Nephron (organoid): ENCODE data around the gene SERP1.

Experiments
- H3K27ac Mint-ChIP-seq, 3 experiments: 2 replicates each; pipeline ENCODE4 v1.8.0; 2020; ENCODE audit warnings: mixed read lengths in 3 of 3, mild to moderate bottlenecking in 2 of 3, moderate library complexity in 1 of 3
- H3K27me3 Mint-ChIP-seq: 2 replicates; pipeline ENCODE4 v1.8.0; 2021; ENCODE audit warnings: low read depth, mild to moderate bottlenecking, moderate library complexity, mixed read lengths
- H3K36me3 Mint-ChIP-seq: 2 replicates; pipeline ENCODE4 v1.8.0; 2020; ENCODE audit warnings: low read depth, mixed read lengths
- H3K4me1 Mint-ChIP-seq: 2 replicates; pipeline ENCODE4 v1.8.0; 2020; ENCODE audit warnings: mixed read lengths
- H3K4me3 Mint-ChIP-seq, 3 experiments: 2 replicates each; pipeline ENCODE4 v1.8.0; 2020; ENCODE audit warnings: mild to moderate bottlenecking in 3 of 3, mixed read lengths in 3 of 3, moderate library complexity in 2 of 3
- H3K9me3 Mint-ChIP-seq: 2 replicates; pipeline ENCODE4 v1.8.0; 2020; ENCODE audit warnings: mixed read lengths
- TF ChIP-seq, protein P1 (sequence below), 3 experiments: fragments of 200-600 bp; sonication (generic); IDR thresholded peaks; one replicate each; pipeline ENCODE4 v1.5.0; 2021; ENCODE audit warnings: antibody characterized with exemption in 3 of 3; ENCODE audit not compliant: unreplicated experiment in 3 of 3

SERP1 gene

DNA sequence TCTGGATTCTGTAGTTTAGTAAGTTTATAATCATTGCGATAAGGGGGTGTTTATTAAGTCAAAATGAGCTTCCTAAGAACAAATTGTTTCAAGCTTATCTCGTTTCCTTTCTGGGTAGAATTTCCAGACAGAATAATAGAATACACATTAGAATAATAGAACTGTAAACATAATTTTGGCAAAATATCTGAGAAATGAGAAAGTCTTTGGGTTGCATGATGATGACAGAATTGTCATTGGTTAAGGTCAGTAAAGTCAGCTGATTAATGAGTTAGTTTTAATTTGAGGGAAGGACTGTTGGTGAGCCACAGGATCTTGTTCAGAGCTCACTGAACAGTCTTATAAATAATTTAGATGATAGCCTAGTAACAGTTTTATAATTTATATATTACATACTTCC lies 10.5 kb upstream of the SERP1 start:
- no peaks in the 10 kb centered on the region for H3K9me3 Mint-ChIP-seq
- TF ChIP-seq, protein P1, sequence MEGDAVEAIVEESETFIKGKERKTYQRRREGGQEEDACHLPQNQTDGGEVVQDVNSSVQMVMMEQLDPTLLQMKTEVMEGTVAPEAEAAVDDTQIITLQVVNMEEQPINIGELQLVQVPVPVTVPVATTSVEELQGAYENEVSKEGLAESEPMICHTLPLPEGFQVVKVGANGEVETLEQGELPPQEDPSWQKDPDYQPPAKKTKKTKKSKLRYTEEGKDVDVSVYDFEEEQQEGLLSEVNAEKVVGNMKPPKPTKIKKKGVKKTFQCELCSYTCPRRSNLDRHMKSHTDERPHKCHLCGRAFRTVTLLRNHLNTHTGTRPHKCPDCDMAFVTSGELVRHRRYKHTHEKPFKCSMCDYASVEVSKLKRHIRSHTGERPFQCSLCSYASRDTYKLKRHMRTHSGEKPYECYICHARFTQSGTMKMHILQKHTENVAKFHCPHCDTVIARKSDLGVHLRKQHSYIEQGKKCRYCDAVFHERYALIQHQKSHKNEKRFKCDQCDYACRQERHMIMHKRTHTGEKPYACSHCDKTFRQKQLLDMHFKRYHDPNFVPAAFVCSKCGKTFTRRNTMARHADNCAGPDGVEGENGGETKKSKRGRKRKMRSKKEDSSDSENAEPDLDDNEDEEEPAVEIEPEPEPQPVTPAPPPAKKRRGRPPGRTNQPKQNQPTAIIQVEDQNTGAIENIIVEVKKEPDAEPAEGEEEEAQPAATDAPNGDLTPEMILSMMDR (IDR thresholded peaks at IDR 0.05; ENCODE audit: unreplicated experiment in 3 of 3): no peak
- no peaks in the 10 kb centered on the region for H3K27me3 Mint-ChIP-seq
- no peak overlapping the region for H3K4me3 Mint-ChIP-seq
- no peaks in the 10 kb centered on the region for H3K4me1 Mint-ChIP-seq
- peaks cover 58% of the 10 kb centered on the region for H3K36me3 Mint-ChIP-seq
- no peak overlapping the region for H3K27ac Mint-ChIP-seq

DNA sequence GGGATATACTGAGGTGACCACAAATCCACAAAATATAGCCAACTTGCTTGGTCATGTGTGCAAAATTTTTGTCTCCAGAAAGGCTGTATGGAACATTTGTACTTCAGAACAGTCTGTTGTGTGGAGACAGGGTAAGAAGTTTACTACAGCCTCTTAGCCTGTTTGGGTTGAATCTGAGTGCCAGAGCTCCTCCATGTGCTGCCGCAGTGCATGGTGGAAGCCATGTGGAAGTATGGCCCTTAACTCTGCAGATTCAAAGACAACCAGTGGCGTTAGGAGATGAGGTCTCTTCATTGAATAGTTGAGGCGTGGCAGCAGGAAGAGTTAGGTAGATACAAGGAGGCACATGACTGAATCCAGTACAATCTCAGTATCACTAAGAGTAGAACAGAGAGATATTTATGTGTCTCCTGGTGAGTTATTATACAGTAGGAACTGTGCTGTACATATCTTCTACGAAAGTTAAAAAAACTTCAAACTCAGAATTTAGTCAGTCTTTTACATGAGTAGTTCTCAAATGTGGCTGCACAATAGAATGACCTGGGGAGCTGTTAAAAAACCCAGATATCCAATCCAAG lies 9.7 kb upstream of the SERP1 start:
- Mint-ChIP-seq H3K4me3 (no peak overlapping the region), H3K9me3 (no peaks in the 10 kb centered on the region), H3K4me1 (peaks cover 2% of the 10 kb centered on the region), H3K36me3 (peaks cover 58% of the 10 kb centered on the region), H3K27me3 (no peaks in the 10 kb centered on the region), H3K27ac (no peak overlapping the region)
- TF ChIP-seq, protein P1 (IDR thresholded peaks at IDR 0.05; ENCODE audit: unreplicated experiment in 3 of 3): no peak

DNA sequence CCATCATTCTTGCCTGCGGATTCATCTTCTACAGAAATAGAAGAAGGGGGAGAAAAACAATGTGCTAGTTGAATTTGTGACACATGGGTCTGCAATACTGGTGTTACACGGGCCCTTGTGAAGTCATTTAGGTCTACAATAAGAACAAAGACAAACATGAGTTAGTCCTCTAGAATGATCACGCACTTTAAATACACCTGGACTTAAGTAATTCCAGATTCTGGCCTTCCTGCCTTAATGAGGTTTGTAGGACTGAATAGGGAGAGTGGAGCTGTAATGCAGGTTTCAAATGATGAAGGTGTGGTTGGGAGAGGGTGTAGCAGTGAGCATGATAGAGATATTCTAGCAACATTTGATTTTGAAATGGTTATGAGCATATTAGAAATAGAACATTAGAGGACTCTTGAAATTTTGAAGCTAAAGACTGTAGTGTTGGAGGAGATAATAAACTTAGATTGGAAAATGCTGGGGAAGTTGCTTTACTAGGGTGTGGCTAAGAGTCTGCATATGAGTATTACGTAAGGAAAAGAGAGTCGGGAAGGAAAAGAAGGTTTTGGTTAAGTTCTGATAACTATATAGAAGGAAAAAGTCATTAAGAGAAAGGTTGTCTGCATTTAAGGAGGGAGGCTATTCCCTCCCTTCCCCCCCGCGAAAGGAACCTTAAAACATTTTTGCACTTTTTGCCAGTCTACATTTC lies 897 bp upstream of the SERP1 start:
- TF ChIP-seq, protein P1 (IDR thresholded peaks at IDR 0.05; ENCODE audit: unreplicated experiment in 3 of 3): no peak
- H3K4me1 Mint-ChIP-seq: peaks cover 41% of the 10 kb centered on the region
- no peaks in the 10 kb centered on the region for H3K9me3 Mint-ChIP-seq
- peak overlapping the region; percentile 94 to 95 (median 95) for H3K27ac Mint-ChIP-seq
- H3K4me3 Mint-ChIP-seq: peak overlapping the region; percentile 87 to 100 (median 88)
- peaks cover 3% of the 10 kb centered on the region for H3K36me3 Mint-ChIP-seq
- H3K27me3 Mint-ChIP-seq: no peaks in the 10 kb centered on the region

DNA sequence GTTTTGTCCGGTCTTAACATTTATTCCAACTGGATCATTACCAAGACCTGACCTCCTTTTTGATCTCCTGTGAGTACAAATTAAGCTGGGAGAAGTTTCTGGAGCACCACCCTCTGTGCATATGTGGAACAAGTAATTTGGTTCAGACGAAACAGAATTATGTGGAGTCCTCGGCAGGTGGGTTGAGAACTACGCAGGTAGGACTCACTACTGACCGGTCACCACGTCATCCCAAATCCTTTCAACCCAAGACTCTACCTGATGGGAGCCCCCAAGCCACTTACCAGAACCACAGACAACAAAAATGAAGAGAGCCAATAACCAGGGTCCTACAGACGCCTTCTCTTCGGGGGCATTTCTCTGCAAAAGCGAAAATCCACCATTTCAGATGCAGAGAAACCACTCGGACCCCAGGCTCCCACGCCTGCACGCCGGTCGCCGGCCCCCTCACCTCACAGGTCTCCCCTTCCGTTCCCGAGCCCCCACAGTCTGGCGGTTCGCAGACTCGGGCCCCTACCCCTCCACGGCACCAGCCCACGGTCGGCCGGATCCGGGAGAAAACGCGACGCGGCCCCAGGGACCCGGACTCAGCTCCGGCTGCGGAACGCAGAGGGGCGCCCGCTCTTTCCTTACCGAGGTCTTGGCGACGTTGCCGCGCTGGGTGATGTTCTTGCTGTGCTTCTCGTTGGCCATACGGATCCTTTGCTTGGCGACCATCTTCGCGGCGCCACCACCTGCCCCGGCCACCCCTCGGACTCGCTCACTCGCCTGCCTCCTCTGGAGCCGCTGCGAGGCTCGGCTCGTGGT lies 674 bp downstream of the SERP1 start:
- peaks cover 36% of the 10 kb centered on the region for H3K4me1 Mint-ChIP-seq
- peak overlapping the region; percentile 87 to 100 (median 88) for H3K4me3 Mint-ChIP-seq
- no peaks in the 10 kb centered on the region for H3K9me3 Mint-ChIP-seq
- no peaks in the 10 kb centered on the region for H3K27me3 Mint-ChIP-seq
- H3K36me3 Mint-ChIP-seq: peaks cover 10% of the 10 kb centered on the region
- H3K27ac Mint-ChIP-seq: peak overlapping the region; percentile 94 to 95 (median 95)
- TF ChIP-seq, protein P1 (IDR thresholded peaks at IDR 0.05; ENCODE audit: unreplicated experiment in 3 of 3): no peak

DNA sequence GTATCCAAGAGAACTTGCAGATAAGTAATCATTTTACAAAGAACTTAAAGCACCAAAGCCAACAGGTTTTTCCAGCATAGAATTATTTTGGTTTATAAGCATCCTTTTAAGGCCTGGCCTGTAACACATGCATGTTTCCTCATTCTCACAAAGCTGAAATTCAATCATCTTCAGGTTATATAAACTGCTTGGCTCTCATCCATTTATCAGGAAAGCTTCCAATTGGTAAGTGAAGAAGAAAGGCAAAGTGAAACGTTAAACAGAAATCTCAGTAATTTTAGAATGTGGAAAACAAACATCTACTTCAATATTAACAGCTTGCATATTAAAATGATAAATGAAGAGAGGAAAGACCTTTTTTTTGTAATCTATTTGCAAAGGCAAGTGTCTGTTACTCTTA lies 1.6 kb downstream of the SERP1 start:
- Mint-ChIP-seq H3K27me3 (no peaks in the 10 kb centered on the region), H3K4me3 (peak overlapping the region; percentile 87 to 100 (median 88))

More for the DNA sequence above, 1.6 kb downstream of the SERP1 start:
- Mint-ChIP-seq H3K4me1 (peaks cover 33% of the 10 kb centered on the region), H3K9me3 (no peaks in the 10 kb centered on the region), H3K36me3 (peaks cover 10% of the 10 kb centered on the region), H3K27ac (peak overlapping the region; percentile 20 to 95 (median 49))
- TF ChIP-seq, protein P1 (IDR thresholded peaks at IDR 0.05; ENCODE audit: unreplicated experiment in 3 of 3): no peak
